ENCODE data around the gene NRTN.

GRCh38 chr19:5793188-5793587 lies 11.7 kb upstream of the NRTN start:
- TF ChIP-seq EZH2 (IDR thresholded peaks at IDR 0.05; ENCODE audit: insufficient read depth, poor library complexity, severe bottlenecking) (no peak), EZH2phosphoT487 (IDR thresholded peaks at IDR 0.05; ENCODE audit: insufficient read depth, low read depth) (no peak)

All from GM23248 (cell line).